ENCODE results near the gene GMEB2.
"Not testable (repeated sequence)": the region's sequence is repeated elsewhere in the genome, so short reads cannot be mapped to it uniquely, and the experiment has no call there.

GMEB2 gene

DNA sequence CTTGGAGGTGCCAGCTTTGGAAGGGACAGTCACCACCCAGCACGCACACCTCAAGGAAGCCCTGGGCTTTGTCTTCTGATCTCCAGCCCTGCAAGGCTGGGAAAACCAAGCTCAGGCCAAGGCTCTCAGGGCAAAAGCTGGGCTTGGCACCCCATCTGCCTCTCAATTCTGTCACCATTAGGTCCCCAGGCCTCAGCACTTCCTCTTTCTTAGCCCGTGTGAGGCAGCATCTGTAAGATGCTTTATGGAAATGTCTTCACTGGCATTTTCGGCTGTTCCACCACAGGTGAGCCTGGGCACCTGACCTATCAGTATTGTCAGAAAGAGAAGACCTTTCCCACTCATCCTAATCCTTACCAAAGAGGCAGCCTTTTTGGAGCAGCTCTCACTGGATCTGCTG, 24.6 kb downstream of the GMEB2 start:
- DNase-seq (ENCODE audit: low read depth, low spot score): no peak
- H3K9ac ChIP-seq (ENCODE audit: insufficient read length): no peak overlapping the region
- H3K36me3 ChIP-seq (ENCODE audit: insufficient read depth, low read length): peaks cover 32% of the 10 kb centered on the region
- H3K27ac ChIP-seq: no peak overlapping the region
- TF ChIP-seq FOXP2 (optimal IDR thresholded peaks at IDR 0.05; ENCODE audit: control extremely low read depth, extremely low read length, insufficient read depth) (no peak), EZH2 (IDR thresholded peaks at IDR 0.05) (no peak), POLR2AphosphoS5 (IDR thresholded peaks at IDR 0.05; ENCODE audit: borderline replicate concordance, low read depth, low read length) (no peak)
- no peak overlapping the region for H3K4me3 ChIP-seq
- no peaks in the 10 kb centered on the region for H3K9me3 ChIP-seq (ENCODE audit: low read depth, low read length)

- not testable (repeated sequence) for H3K27ac ChIP-seq; DNase-seq (ENCODE audit: low read depth, low spot score); H3K4me3 ChIP-seq; H3K9me3 ChIP-seq (ENCODE audit: low read depth, low read length); H3K9ac ChIP-seq (ENCODE audit: insufficient read length)
- peaks cover 32% of the 10 kb centered on the region for H3K36me3 ChIP-seq (ENCODE audit: insufficient read depth, low read length)
Measured at GRCh38 chr20:63601679-63602078, 25.2 kb downstream of the GMEB2 start.

- no peak overlapping the region for H3K27ac ChIP-seq
- TF ChIP-seq EZH2 (IDR thresholded peaks at IDR 0.05) (no peak), POLR2AphosphoS5 (IDR thresholded peaks at IDR 0.05; ENCODE audit: borderline replicate concordance, low read depth, low read length) (no peak), FOXP2 (optimal IDR thresholded peaks at IDR 0.05; ENCODE audit: control extremely low read depth, extremely low read length, insufficient read depth) (no peak)
- DNase-seq (ENCODE audit: low read depth, low spot score): no peak
- peaks cover 32% of the 10 kb centered on the region for H3K36me3 ChIP-seq (ENCODE audit: insufficient read depth, low read length)
- H3K9ac ChIP-seq (ENCODE audit: insufficient read length): no peak overlapping the region
- no peak overlapping the region for H3K4me3 ChIP-seq
- H3K9me3 ChIP-seq (ENCODE audit: low read depth, low read length): no peaks in the 10 kb centered on the region
Measured at GRCh38 chr20:63599396-63600050, 27.4 kb downstream of the GMEB2 start.

DNA sequence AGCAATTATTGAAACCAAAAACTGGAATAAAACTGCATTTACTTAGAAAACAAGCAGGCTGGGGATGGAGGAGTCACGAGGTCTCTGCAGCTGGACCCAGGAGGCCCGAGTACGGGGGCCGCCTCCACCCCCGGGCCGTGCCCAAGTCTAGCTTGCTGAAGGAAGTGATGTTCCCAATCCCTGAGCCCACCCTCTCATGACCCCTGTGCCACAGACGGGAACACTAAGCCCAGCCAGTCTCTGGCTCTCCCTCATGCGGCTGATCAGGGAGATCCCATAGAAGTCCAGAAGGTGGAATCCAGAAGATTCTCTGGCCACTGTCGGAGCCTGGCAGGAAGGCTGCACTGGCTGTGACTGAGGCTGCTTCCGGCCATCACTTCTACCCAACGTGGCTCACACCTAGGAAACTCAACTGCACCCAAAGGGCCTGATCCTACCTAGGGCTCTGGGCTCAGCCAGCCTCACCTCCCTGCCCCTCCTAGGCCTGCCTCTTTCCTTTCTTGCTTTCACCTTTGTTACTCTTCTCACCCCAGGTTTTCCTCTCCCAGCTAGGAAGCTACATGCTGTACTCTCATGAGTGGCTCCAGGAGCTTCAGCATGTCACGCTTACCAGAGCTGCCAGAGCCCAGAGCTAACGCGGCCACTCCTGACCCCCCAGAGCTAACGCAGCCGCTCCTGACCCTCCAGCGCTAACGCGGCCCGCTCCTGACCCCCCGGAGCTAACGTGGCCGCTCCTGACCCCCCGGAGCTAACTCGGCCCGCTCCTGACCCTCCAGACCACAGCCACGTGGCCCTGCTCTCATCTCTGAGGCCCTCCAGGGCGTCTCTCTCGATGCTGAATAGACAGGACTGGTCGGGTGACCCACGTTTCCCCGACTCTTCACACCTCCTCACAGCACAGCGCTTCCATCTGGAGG, 28.2 kb downstream of the GMEB2 start:
- TF ChIP-seq POLR2AphosphoS5 (IDR thresholded peaks at IDR 0.05; ENCODE audit: borderline replicate concordance, low read depth, low read length) (no peak), EZH2 (IDR thresholded peaks at IDR 0.05) (no peak), FOXP2 (optimal IDR thresholded peaks at IDR 0.05; ENCODE audit: control extremely low read depth, extremely low read length, insufficient read depth) (no peak)
- no peak overlapping the region for H3K27ac ChIP-seq
- H3K36me3 ChIP-seq (ENCODE audit: insufficient read depth, low read length): peaks cover 28% of the 10 kb centered on the region
- no peak overlapping the region for H3K9ac ChIP-seq (ENCODE audit: insufficient read length)
- no peak overlapping the region for H3K4me3 ChIP-seq
- no peaks in the 10 kb centered on the region for H3K9me3 ChIP-seq (ENCODE audit: low read depth, low read length)
- DNase-seq (ENCODE audit: low read depth, low spot score): no peak

DNA sequence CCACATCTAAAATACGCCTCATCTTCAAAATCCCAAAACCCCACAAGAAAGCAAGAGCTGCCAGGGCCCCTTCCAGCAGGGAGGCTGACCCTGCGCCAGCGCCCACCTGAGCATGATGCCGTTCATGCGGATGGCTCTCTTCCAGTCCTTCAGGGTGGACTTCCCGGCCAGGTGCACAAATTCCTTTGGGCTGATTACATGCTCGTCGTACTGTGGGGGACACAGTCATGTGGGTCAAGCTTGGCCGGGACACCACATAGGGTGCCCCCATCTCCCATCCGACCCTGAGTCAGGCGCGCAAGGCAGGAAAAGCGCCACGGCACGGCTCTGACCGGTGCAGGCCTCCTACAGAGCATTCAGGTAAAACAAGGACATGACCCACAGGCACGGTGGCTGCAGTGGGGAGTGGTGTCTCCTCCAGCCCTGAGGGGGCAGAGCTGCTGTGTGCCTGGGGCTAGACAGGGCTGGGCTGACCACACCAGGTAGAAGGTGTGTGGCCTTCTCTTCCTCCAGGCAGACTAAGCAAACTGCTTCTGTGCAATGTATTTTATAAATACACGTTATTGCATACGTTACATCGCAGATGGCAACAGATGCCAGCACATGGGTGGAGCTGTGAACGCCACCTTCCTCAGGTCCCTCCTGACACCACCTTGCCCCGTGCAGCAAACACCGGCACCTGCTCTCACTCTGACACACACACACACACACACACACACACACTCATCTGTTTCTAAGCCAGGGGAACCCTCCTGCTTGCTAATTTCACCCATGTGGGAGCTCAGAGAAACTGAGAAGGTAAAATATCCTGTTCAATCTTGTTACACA, 29.0 kb downstream of the GMEB2 start:
- TF ChIP-seq EZH2 (IDR thresholded peaks at IDR 0.05) (no peak), POLR2AphosphoS5 (IDR thresholded peaks at IDR 0.05; ENCODE audit: borderline replicate concordance, low read depth, low read length) (no peak), FOXP2 (optimal IDR thresholded peaks at IDR 0.05; ENCODE audit: control extremely low read depth, extremely low read length, insufficient read depth) (no peak)
- no peak overlapping the region for H3K27ac ChIP-seq
- no peak overlapping the region for H3K4me3 ChIP-seq
- DNase-seq (ENCODE audit: low read depth, low spot score): no peak
- H3K9me3 ChIP-seq (ENCODE audit: low read depth, low read length): no peaks in the 10 kb centered on the region
- H3K36me3 ChIP-seq (ENCODE audit: insufficient read depth, low read length): peaks cover 25% of the 10 kb centered on the region; the same call in 1 of the 2 replicates
- no peak overlapping the region for H3K9ac ChIP-seq (ENCODE audit: insufficient read length)

- Histone ChIP-seq H3K4me3 (no peak overlapping the region), H3K9ac (ENCODE audit: insufficient read length) (no peak overlapping the region), H3K9me3 (ENCODE audit: low read depth, low read length) (no peaks in the 10 kb centered on the region), H3K36me3 (ENCODE audit: insufficient read depth, low read length) (peaks cover 13% of the 10 kb centered on the region; the same call in 1 of the 2 replicates), H3K27ac (no peak overlapping the region)
- DNase-seq (ENCODE audit: low read depth, low spot score): no peak
- TF ChIP-seq FOXP2 (optimal IDR thresholded peaks at IDR 0.05; ENCODE audit: control extremely low read depth, extremely low read length, insufficient read depth) (no peak), POLR2AphosphoS5 (IDR thresholded peaks at IDR 0.05; ENCODE audit: borderline replicate concordance, low read depth, low read length) (no peak)
Measured at GRCh38 chr20:63596423-63596822, 30.5 kb downstream of the GMEB2 start.

DNA sequence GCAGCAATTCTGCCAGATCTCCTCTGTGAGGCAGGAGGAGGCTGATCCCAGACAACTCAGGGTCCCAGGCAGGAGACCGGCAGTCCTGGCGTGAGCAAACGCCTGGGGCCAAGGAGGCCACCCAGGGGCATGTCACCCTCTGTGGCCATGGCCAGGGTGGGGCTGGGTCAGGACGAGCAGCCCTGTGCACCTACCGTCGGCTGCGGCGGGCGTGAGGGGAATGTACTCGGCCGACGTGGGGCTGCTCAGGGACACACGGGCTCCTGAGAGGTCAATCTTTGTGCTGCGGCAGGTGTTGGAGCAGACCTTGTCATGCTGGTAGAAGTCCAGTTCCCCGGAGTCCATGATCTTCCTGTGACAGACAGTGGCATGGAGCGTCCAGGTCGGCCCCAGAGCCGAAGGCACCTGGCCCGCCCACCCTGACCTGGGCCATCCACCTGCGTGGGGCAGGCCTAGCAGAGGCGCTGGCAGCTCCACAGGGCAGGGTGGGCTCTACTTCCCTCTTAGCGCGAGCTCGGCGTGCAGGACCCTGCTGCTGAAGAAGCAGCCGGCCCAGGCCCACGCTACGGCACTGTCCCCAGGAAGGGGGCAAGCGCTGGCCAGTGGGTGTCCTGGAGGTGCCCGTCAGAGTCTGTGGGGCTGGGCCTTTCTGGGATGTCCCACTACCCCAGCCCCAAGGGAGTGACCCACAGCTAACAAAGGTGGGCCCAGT, 31.3 kb downstream of the GMEB2 start:
- Histone ChIP-seq H3K9me3 (ENCODE audit: low read depth, low read length) (no peaks in the 10 kb centered on the region), H3K27ac (no peak overlapping the region), H3K36me3 (ENCODE audit: insufficient read depth, low read length) (peaks cover 5% of the 10 kb centered on the region; the same call in 1 of the 2 replicates), H3K9ac (ENCODE audit: insufficient read length) (no peak overlapping the region), H3K4me3 (no peak overlapping the region)
- TF ChIP-seq EZH2 (IDR thresholded peaks at IDR 0.05) (no peak), FOXP2 (optimal IDR thresholded peaks at IDR 0.05; ENCODE audit: control extremely low read depth, extremely low read length, insufficient read depth) (no peak), POLR2AphosphoS5 (IDR thresholded peaks at IDR 0.05; ENCODE audit: borderline replicate concordance, low read depth, low read length) (no peak)
- no peak for DNase-seq (ENCODE audit: low read depth, low spot score)

Data from SK-N-MC (cell line).